Measurements from ENCODE around the gene TAC4.

Gene TAC4

GRCh38 chr17:49886036-49886435 lies 38.2 kb upstream of the TAC4 start:
- no peak for DNase-seq (ENCODE audit: extremely low spot score)
- ChIA-PET CTCF (no interaction called here), POLR2A (no interaction called here)
- TF ChIP-seq BHLHE40 (IDR thresholded peaks at IDR 0.05; ENCODE audit: borderline replicate concordance) (no peak), NFRKB (IDR thresholded peaks at IDR 0.05) (no peak), PKNOX1 (IDR thresholded peaks at IDR 0.05) (no peak), SUZ12 (IDR thresholded peaks at IDR 0.05) (no peak), ARNT (IDR thresholded peaks at IDR 0.05) (no peak), FOXK2 (IDR thresholded peaks at IDR 0.05) (no peak), TARDBP (IDR thresholded peaks at IDR 0.05) (no peak), CTBP1 (IDR thresholded peaks at IDR 0.05; ENCODE audit: borderline replicate concordance) (no peak)

GRCh38 chr17:49882434-49882833 lies 34.6 kb upstream of the TAC4 start:
- no peak for DNase-seq (ENCODE audit: extremely low spot score)
- CTCF ChIA-PET, result interaction anchor here (0.8 to 1.3 kb wide), 5 partner anchors 19 to 116 kb away, joined by 3 to 6 read pairs (median 3); partner anchors contain the start of gene DLX3
- no peak for TF ChIP-seq FOXA1 (IDR thresholded peaks at IDR 0.05)
- no peak for TF ChIP-seq HDGF (IDR thresholded peaks at IDR 0.05; ENCODE audit: borderline replicate concordance)
- TF ChIP-seq CTBP1 (IDR thresholded peaks at IDR 0.05; ENCODE audit: borderline replicate concordance), result no peak
- TF ChIP-seq TARDBP (IDR thresholded peaks at IDR 0.05), result no peak
- no peak for TF ChIP-seq L3MBTL2 (conservative IDR thresholded peaks at IDR 0.05)
- no peak for TF ChIP-seq SP1 (IDR thresholded peaks at IDR 0.05)
- TF ChIP-seq ARNT (IDR thresholded peaks at IDR 0.05), result no peak
- TF ChIP-seq ELF4 (IDR thresholded peaks at IDR 0.05), result no peak
- TF ChIP-seq LEF1 (IDR thresholded peaks at IDR 0.05; ENCODE audit: borderline replicate concordance), result no peak
- no peak for TF ChIP-seq NFRKB (IDR thresholded peaks at IDR 0.05)
- POLR2A ChIA-PET, result interaction anchor here (0.6 kb wide), 1 partner anchor 778 kb away, joined by 3 read pairs; no protein-coding TSS in a partner anchor

- TF ChIP-seq HDGF (IDR thresholded peaks at IDR 0.05; ENCODE audit: borderline replicate concordance) (no peak), FOXK2 (IDR thresholded peaks at IDR 0.05) (no peak), SP1 (IDR thresholded peaks at IDR 0.05) (no peak), NFRKB (IDR thresholded peaks at IDR 0.05) (no peak), CTBP1 (IDR thresholded peaks at IDR 0.05; ENCODE audit: borderline replicate concordance) (no peak), SUZ12 (IDR thresholded peaks at IDR 0.05) (no peak), ELF4 (IDR thresholded peaks at IDR 0.05) (no peak), ARNT (IDR thresholded peaks at IDR 0.05) (no peak)
- no peak for DNase-seq (ENCODE audit: extremely low spot score)
- CTCF ChIA-PET, result interaction anchor here (0.6 to 1.8 kb wide), 5 partner anchors 69 to 213 kb away, joined by 3 to 7 read pairs (median 3); partner anchors contain the start of gene DLX3
- POLR2A ChIA-PET, result interaction anchor here (0.8 kb wide), 1 partner anchor 116 kb away, joined by 3 read pairs; no protein-coding TSS in a partner anchor
Measured at GRCh38 chr17:49881054-49881402, 33.2 kb upstream of the TAC4 start.

GRCh38 chr17:49880291-49881053 lies 32.6 kb upstream of the TAC4 start:
- TF ChIP-seq BHLHE40 (IDR thresholded peaks at IDR 0.05; ENCODE audit: borderline replicate concordance), result no peak
- TF ChIP-seq CTBP1 (IDR thresholded peaks at IDR 0.05; ENCODE audit: borderline replicate concordance), result no peak
- no peak for TF ChIP-seq FOXK2 (IDR thresholded peaks at IDR 0.05)
- TF ChIP-seq FOXA1 (IDR thresholded peaks at IDR 0.05), result no peak
- no peak for TF ChIP-seq SP1 (IDR thresholded peaks at IDR 0.05)
- no peak for TF ChIP-seq ARNT (IDR thresholded peaks at IDR 0.05)
- TF ChIP-seq ZNF384 (IDR thresholded peaks at IDR 0.05), result no peak
- TF ChIP-seq ELF4 (IDR thresholded peaks at IDR 0.05), result no peak
- no peak for TF ChIP-seq L3MBTL2 (conservative IDR thresholded peaks at IDR 0.05)
- TF ChIP-seq PKNOX1 (IDR thresholded peaks at IDR 0.05), result no peak; the same call in 1 of the 2 replicates
- no peak for TF ChIP-seq SUZ12 (IDR thresholded peaks at IDR 0.05)
- TF ChIP-seq LEF1 (IDR thresholded peaks at IDR 0.05; ENCODE audit: borderline replicate concordance), result no peak
- TF ChIP-seq TARDBP (IDR thresholded peaks at IDR 0.05), result no peak
- no peak for TF ChIP-seq FOXM1 (IDR thresholded peaks at IDR 0.05; ENCODE audit: borderline replicate concordance)
- peak; percentile 96 for DNase-seq (ENCODE audit: extremely low spot score)
- ChIA-PET CTCF (interaction anchor here (0.6 to 1.8 kb wide), 11 partner anchors 8 to 214 kb away, joined by 3 to 7 read pairs (median 3); partner anchors contain the start of gene DLX3), POLR2A (interaction anchor here (0.8 kb wide), 1 partner anchor 116 kb away, joined by 3 read pairs; no protein-coding TSS in a partner anchor)

- POLR2A ChIA-PET, result no interaction called here
- TF ChIP-seq FOXA1 (IDR thresholded peaks at IDR 0.05), result no peak
- no peak for TF ChIP-seq ARNT (IDR thresholded peaks at IDR 0.05)
- DNase-seq (ENCODE audit: extremely low spot score), result no peak
- CTCF ChIA-PET, result interaction anchor here (1.1 to 1.2 kb wide), 2 partner anchors 19 to 109 kb away, joined by 3 to 4 read pairs; no protein-coding TSS in a partner anchor
Measured at GRCh38 chr17:49878931-49879904, 31.3 kb upstream of the TAC4 start.

GRCh38 chr17:49875685-49876084 lies 27.8 kb upstream of the TAC4 start:
- no peak for DNase-seq (ENCODE audit: extremely low spot score)
- no peak for TF ChIP-seq L3MBTL2 (conservative IDR thresholded peaks at IDR 0.05)
- TF ChIP-seq ZNF384 (IDR thresholded peaks at IDR 0.05), result no peak
- TF ChIP-seq FOXK2 (IDR thresholded peaks at IDR 0.05), result no peak
- no peak for TF ChIP-seq LEF1 (IDR thresholded peaks at IDR 0.05; ENCODE audit: borderline replicate concordance)
- no peak for TF ChIP-seq FOXA1 (IDR thresholded peaks at IDR 0.05)
- no peak for TF ChIP-seq FOXM1 (IDR thresholded peaks at IDR 0.05; ENCODE audit: borderline replicate concordance)
- no peak for TF ChIP-seq ARNT (IDR thresholded peaks at IDR 0.05)
- no peak for TF ChIP-seq ELF4 (IDR thresholded peaks at IDR 0.05)
- TF ChIP-seq SP1 (IDR thresholded peaks at IDR 0.05), result no peak
- TF ChIP-seq SUZ12 (IDR thresholded peaks at IDR 0.05), result no peak
- no peak for TF ChIP-seq NFRKB (IDR thresholded peaks at IDR 0.05)
- TF ChIP-seq PKNOX1 (IDR thresholded peaks at IDR 0.05), result no peak
- ChIA-PET CTCF (interaction anchor here (0.9 to 1.9 kb wide), 4 partner anchors 77 to 122 kb away, joined by 4 to 10 read pairs (median 6); partner anchors contain the start of gene DLX3), POLR2A (no interaction called here)

Data from HEK293T (cell line).